Mesothelial cell of epicardium (in vitro differentiated cells): Measurements from ENCODE around the gene MVB12B. TPM values are rescaled to one million over a fixed set of nuclear protein-coding genes. Genes with fewer than 3 reads are reported as not detected.

Experiments
- DNase-seq, 2 experiments: peaks; one replicate each; pipeline ENCODE4 v3.0.0; 2021; ENCODE audit warnings: low spot score in 2 of 2; ENCODE audit not compliant: unreplicated experiment in 2 of 2
- H3K27ac Mint-ChIP-seq: 2 replicates; pipeline ENCODE4 v1.8.0; 2021; ENCODE audit warnings: mixed read lengths
- H3K27me3 Mint-ChIP-seq: 2 replicates; pipeline ENCODE4 v1.8.0; 2021; ENCODE audit warnings: low read depth, mixed read lengths
- H3K36me3 Mint-ChIP-seq: 2 replicates; pipeline ENCODE4 v1.8.0; 2021; ENCODE audit warnings: mixed read lengths
- H3K4me1 Mint-ChIP-seq: 2 replicates; pipeline ENCODE4 v1.8.0; 2021; ENCODE audit warnings: mixed read lengths
- H3K4me3 Mint-ChIP-seq: 2 replicates; pipeline ENCODE4 v1.8.0; 2021; ENCODE audit warnings: mild to moderate bottlenecking, moderate library complexity, mixed read lengths
- H3K9me3 Mint-ChIP-seq: 2 replicates; pipeline ENCODE4 v1.8.0; 2021; ENCODE audit warnings: mixed read lengths
- CTCF ChIP-seq: fragments of 200-600 bp; sonication (generic); IDR thresholded peaks from one replicate; pipeline ENCODE4 v1.5.0; 2021; ENCODE audit warnings: antibody characterized with exemption; ENCODE audit not compliant: unreplicated experiment
- total RNA-seq: library from RNA; stranded (reverse); gene quantifications from 3 replicates; pipeline ENCODE4 v1.2.1, GENCODE V29; 2021

Gene MVB12B
- total RNA-seq, 1 donor from 2014 or later = 43.7 TPM

- no peaks in the 10 kb centered on the region for H3K9me3 Mint-ChIP-seq
- no peaks in the 10 kb centered on the region for H3K27me3 Mint-ChIP-seq
- peaks cover 26% of the 10 kb centered on the region for H3K36me3 Mint-ChIP-seq
- H3K4me3 Mint-ChIP-seq = no peak overlapping the region
- TF ChIP-seq CTCF = no peak
- H3K4me1 Mint-ChIP-seq = no peaks in the 10 kb centered on the region
- no peak for DNase-seq
- no peak overlapping the region for H3K27ac Mint-ChIP-seq
These were observed 95.2 kb downstream of the MVB12B start for GRCh38 chr9:126421567-126422428.

- DNase-seq = no peak
- H3K4me1 Mint-ChIP-seq = no peaks in the 10 kb centered on the region
- H3K36me3 Mint-ChIP-seq = peaks cover 26% of the 10 kb centered on the region
- no peak overlapping the region for H3K27ac Mint-ChIP-seq
- no peak overlapping the region for H3K4me3 Mint-ChIP-seq
- TF ChIP-seq CTCF = no peak
- no peaks in the 10 kb centered on the region for H3K27me3 Mint-ChIP-seq
- H3K9me3 Mint-ChIP-seq = no peaks in the 10 kb centered on the region
These were observed 96.7 kb downstream of the MVB12B start for GRCh38 chr9:126423142-126423915.

GRCh38 chr9:126423916-126424185 lies 97.2 kb downstream of the MVB12B start:
- TF ChIP-seq CTCF = no peak
- Mint-ChIP-seq H3K27ac (no peak overlapping the region), H3K4me3 (no peak overlapping the region), H3K36me3 (peaks cover 26% of the 10 kb centered on the region), H3K27me3 (no peaks in the 10 kb centered on the region), H3K9me3 (no peaks in the 10 kb centered on the region), H3K4me1 (no peaks in the 10 kb centered on the region)
- DNase-seq = no peak

GRCh38 chr9:126424511-126424910 lies 97.9 kb downstream of the MVB12B start:
- DNase-seq = no peak
- Mint-ChIP-seq H3K36me3 (peaks cover 26% of the 10 kb centered on the region), H3K4me1 (no peaks in the 10 kb centered on the region), H3K27ac (no peak overlapping the region), H3K27me3 (no peaks in the 10 kb centered on the region), H3K9me3 (no peaks in the 10 kb centered on the region), H3K4me3 (no peak overlapping the region)
- TF ChIP-seq CTCF = no peak

- Mint-ChIP-seq H3K27me3 (no peaks in the 10 kb centered on the region), H3K9me3 (no peaks in the 10 kb centered on the region), H3K27ac (no peak overlapping the region), H3K4me1 (no peaks in the 10 kb centered on the region), H3K36me3 (peaks cover 27% of the 10 kb centered on the region), H3K4me3 (no peak overlapping the region)
- no peak for DNase-seq
- no peak for TF ChIP-seq CTCF
These were observed 102.0 kb downstream of the MVB12B start for GRCh38 chr9:126428534-126429175.
